GM19452 (cell line): ENCODE results near the gene DDX54.

Experiments
- ATAC-seq: cut with Tn5 transposase; IDR thresholded peaks from one replicate; pipeline ENCODE4 v1.9.1; 2021; ENCODE audit not compliant: unreplicated experiment

DDX54 gene

GRCh38 chr12:113185180-113186032 lies at the start of gene DDX54, which contains the start of gene RITA1:
Gene DDX54, minus strand, starts transcription at chr12:113185478. Its CDS starts 27 bp downstream, at chr12:113185451.
Gene RITA1, plus strand, starts transcription at chr12:113185721. Its CDS starts 1,026 bp downstream, at chr12:113186747.
- ATAC-seq: peak; percentile 44

- no peak for ATAC-seq
Observed at GRCh38 chr12:113234483-113234882, 49.2 kb upstream of the DDX54 start.

GRCh38 chr12:113233967-113234366 lies 48.7 kb upstream of the DDX54 start:
- no peak for ATAC-seq

GRCh38 chr12:113232840-113233585 lies 47.7 kb upstream of the DDX54 start:
- peak; percentile 56 for ATAC-seq

GRCh38 chr12:113232089-113232839 lies 47.0 kb upstream of the DDX54 start:
- no peak for ATAC-seq

- ATAC-seq: no peak
Observed at GRCh38 chr12:113231235-113232088, 46.2 kb upstream of the DDX54 start.

- peak; percentile 12 for ATAC-seq
Observed at GRCh38 chr12:113230315-113231234, 45.3 kb upstream of the DDX54 start.

- ATAC-seq: no peak
Observed at GRCh38 chr12:113228394-113229028, 43.2 kb upstream of the DDX54 start.

- ATAC-seq: no peak
Observed at GRCh38 chr12:113227686-113228391, 42.6 kb upstream of the DDX54 start.

GRCh38 chr12:113226696-113227568 lies 41.7 kb upstream of the DDX54 start:
- ATAC-seq: no peak

GRCh38 chr12:113224955-113225354 lies 39.7 kb upstream of the DDX54 start:
- ATAC-seq: no peak

- no peak for ATAC-seq
Observed at GRCh38 chr12:113222730-113223531, 37.7 kb upstream of the DDX54 start.

GRCh38 chr12:113221997-113222729 lies 36.9 kb upstream of the DDX54 start:
- ATAC-seq: no peak

GRCh38 chr12:113221181-113221996 lies 36.1 kb upstream of the DDX54 start, which contains the start of gene TPCN1:
Gene TPCN1, plus strand, starts transcription at chr12:113221464. Its CDS starts 5,389 bp downstream, at chr12:113226853.
- peak; percentile 92 for ATAC-seq
